Measurements from ENCODE around the gene CTRB1.

DNA sequence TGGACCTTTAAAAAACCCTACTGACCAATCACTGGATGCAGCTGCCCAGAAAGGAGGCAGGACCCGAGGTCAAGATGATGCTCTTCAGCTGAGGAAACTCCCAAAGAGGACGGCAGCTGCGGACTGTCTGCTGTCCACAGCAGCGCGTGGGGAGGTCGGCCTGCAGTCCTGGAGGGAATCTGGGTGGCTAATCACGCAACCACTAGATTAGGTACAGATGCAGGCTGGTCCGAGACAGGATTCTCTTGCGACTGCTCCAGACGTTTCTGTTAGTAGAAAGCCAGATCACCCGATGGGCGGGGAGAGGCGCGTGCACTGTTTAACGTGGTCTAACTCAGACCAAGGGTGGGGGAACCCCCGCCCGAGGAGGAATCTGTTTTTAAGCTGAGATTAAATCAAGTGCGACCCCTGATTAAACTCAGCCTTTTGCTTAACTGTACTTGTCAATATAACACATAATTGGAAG, 20.6 kb upstream of the CTRB1 start:
- no peak for TF ChIP-seq YY1 (IDR thresholded peaks at IDR 0.05; ENCODE audit: insufficient read depth, insufficient read length)
- TF ChIP-seq ZNF274 (IDR thresholded peaks at IDR 0.05; ENCODE audit: low read depth, low read length) = no peak
- TF ChIP-seq SUZ12 (IDR thresholded peaks at IDR 0.05; ENCODE audit: extremely low read depth, insufficient read depth, insufficient read length) = no peak

Data from NT2/D1 (cell line).